HEK293 (cell line): Measurements from ENCODE around the gene LONRF2.
A peak's percentile ranks its signal among the peaks of the same experiment; 100 is the strongest.

ENCODE experiments used
- BCL11A ChIP-seq: fragments of 450-650 bp; formaldehyde crosslinking; IDR thresholded peaks from 2 replicates; pipeline ENCODE4 v1.5.1; 2016; ENCODE audit warnings: low read depth, missing biosample characterization, missing genetic modification characterization
- KLF7 ChIP-seq: fragments of 450-650 bp; formaldehyde crosslinking; IDR thresholded peaks from 2 replicates; pipeline ENCODE4 v1.5.1; 2016; ENCODE audit warnings: missing biosample characterization, missing genetic modification characterization, borderline replicate concordance
- MYNN ChIP-seq: fragments of 450-650 bp; formaldehyde crosslinking; IDR thresholded peaks from 2 replicates; pipeline ENCODE4 v1.5.1; 2016; ENCODE audit warnings: missing biosample characterization, missing genetic modification characterization, borderline replicate concordance
- PRDM10 ChIP-seq: fragments of 450-650 bp; formaldehyde crosslinking; IDR thresholded peaks from 2 replicates; pipeline ENCODE4 v1.5.1; 2016; ENCODE audit warnings: missing biosample characterization, missing genetic modification characterization
- RBAK ChIP-seq: fragments of 450-650 bp; formaldehyde crosslinking; IDR thresholded peaks from 2 replicates; pipeline ENCODE4 v1.5.1; 2016; ENCODE audit warnings: missing biosample characterization, missing genetic modification characterization
- SP7 ChIP-seq: fragments of 450-650 bp; formaldehyde crosslinking; IDR thresholded peaks from 2 replicates; pipeline ENCODE4 v1.5.1; 2016; ENCODE audit warnings: missing biosample characterization, missing genetic modification characterization
- YY2 ChIP-seq: fragments of 450-650 bp; formaldehyde crosslinking; IDR thresholded peaks from 2 replicates; pipeline ENCODE4 v1.5.1; 2016; ENCODE audit warnings: missing biosample characterization, missing genetic modification characterization
- ZBTB10 ChIP-seq: fragments of 450-650 bp; formaldehyde crosslinking; IDR thresholded peaks from 2 replicates; pipeline ENCODE4 v1.5.1; 2016; ENCODE audit warnings: missing biosample characterization, missing genetic modification characterization
- ZBTB26 ChIP-seq: fragments of 450-650 bp; formaldehyde crosslinking; optimal IDR thresholded peaks from 2 replicates; pipeline ENCODE3; 2016; ENCODE audit warnings: missing biosample characterization, mild to moderate bottlenecking, missing genetic modification characterization
- ZBTB7A ChIP-seq: fragments of 450-650 bp; formaldehyde crosslinking; IDR thresholded peaks from 2 replicates; pipeline ENCODE4 v1.5.1; 2016; ENCODE audit warnings: low read depth, missing biosample characterization, missing genetic modification characterization
- ZEB2 ChIP-seq: fragments of 450-650 bp; formaldehyde crosslinking; IDR thresholded peaks from 2 replicates; pipeline ENCODE4 v1.5.1; 2016; ENCODE audit warnings: missing biosample characterization, missing genetic modification characterization
- ZFP37 ChIP-seq: fragments of 450-650 bp; formaldehyde crosslinking; IDR thresholded peaks from 2 replicates; pipeline ENCODE4 v1.5.1; 2016; ENCODE audit warnings: missing biosample characterization, missing genetic modification characterization
- ZNF23 ChIP-seq: fragments of 450-650 bp; formaldehyde crosslinking; IDR thresholded peaks from 2 replicates; pipeline ENCODE4 v1.5.1; 2016; ENCODE audit warnings: missing biosample characterization, missing genetic modification characterization, borderline replicate concordance
- ZNF239 ChIP-seq: fragments of 450-650 bp; formaldehyde crosslinking; IDR thresholded peaks from 2 replicates; pipeline ENCODE4 v1.5.1; 2016; ENCODE audit warnings: missing biosample characterization, missing genetic modification characterization
- ZNF248 ChIP-seq: fragments of 450-650 bp; formaldehyde crosslinking; IDR thresholded peaks from 2 replicates; pipeline ENCODE4 v1.5.1; 2017; ENCODE audit warnings: missing biosample characterization, missing genetic modification characterization
- ZNF26 ChIP-seq: fragments of 450-650 bp; formaldehyde crosslinking; IDR thresholded peaks from 2 replicates; pipeline ENCODE4 v1.5.1; 2016; ENCODE audit warnings: missing biosample characterization, missing genetic modification characterization
- ZNF354C ChIP-seq: fragments of 450-650 bp; formaldehyde crosslinking; IDR thresholded peaks from 2 replicates; pipeline ENCODE4 v1.5.1; 2016; ENCODE audit warnings: missing biosample characterization, missing genetic modification characterization, low read depth, borderline replicate concordance
- ZNF394 ChIP-seq: fragments of 450-650 bp; formaldehyde crosslinking; IDR thresholded peaks from 2 replicates; pipeline ENCODE4 v1.5.1; 2016; ENCODE audit warnings: missing biosample characterization, missing genetic modification characterization, mild to moderate bottlenecking, moderate library complexity, borderline replicate concordance
- ZNF426 ChIP-seq: fragments of 450-650 bp; formaldehyde crosslinking; IDR thresholded peaks from 2 replicates; pipeline ENCODE4 v1.5.1; 2017; ENCODE audit warnings: missing biosample characterization, missing genetic modification characterization, mild to moderate bottlenecking, inconsistent platforms, moderate library complexity
- ZNF433 ChIP-seq: fragments of 450-650 bp; formaldehyde crosslinking; IDR thresholded peaks from 2 replicates; pipeline ENCODE4 v1.5.1; 2016; ENCODE audit warnings: missing biosample characterization, missing genetic modification characterization, low read depth
- ZNF501 ChIP-seq: fragments of 450-650 bp; formaldehyde crosslinking; IDR thresholded peaks from 2 replicates; pipeline ENCODE4 v1.5.1; 2016; ENCODE audit warnings: missing biosample characterization, missing genetic modification characterization
- ZNF513 ChIP-seq: fragments of 450-650 bp; IDR thresholded peaks from 2 replicates; pipeline ENCODE4 v1.5.1; 2018; ENCODE audit warnings: missing biosample characterization, missing genetic modification characterization
- ZNF610 ChIP-seq: fragments of 450-650 bp; formaldehyde crosslinking; IDR thresholded peaks from 2 replicates; pipeline ENCODE4 v1.5.1; 2016; ENCODE audit warnings: missing biosample characterization, missing genetic modification characterization, borderline replicate concordance
- ZNF624 ChIP-seq: fragments of 450-650 bp; formaldehyde crosslinking; IDR thresholded peaks from 2 replicates; pipeline ENCODE4 v1.5.1; 2017; ENCODE audit warnings: missing biosample characterization, missing genetic modification characterization
- ZNF785 ChIP-seq: fragments of 450-650 bp; formaldehyde crosslinking; IDR thresholded peaks from 2 replicates; pipeline ENCODE4 v1.5.1; 2016; ENCODE audit warnings: missing biosample characterization, missing genetic modification characterization
- TF ChIP-seq, protein P1 (sequence below): fragments of 450-650 bp; formaldehyde crosslinking; IDR thresholded peaks from 2 replicates; pipeline ENCODE4 v1.5.1; 2016; ENCODE audit warnings: missing biosample characterization, missing genetic modification characterization

The LONRF2 gene

GRCh38 chr2:100291152-100291970 lies 30.9 kb downstream of the LONRF2 start (continued):
- TF ChIP-seq ZNF624 (tag by site-specific recombination) (no peak), ZBTB10 (no peak), ZNF248 (no peak), ZNF513 (tag by site-specific recombination) (no peak), ZNF23 (tag by site-specific recombination) (no peak), KLF7 (no peak), ZNF785 (tag by site-specific recombination) (no peak), ZNF426 (tag by site-specific recombination) (no peak), ZBTB26 (peak; percentile 3), ZNF501 (no peak), YY2 (tag by site-specific recombination) (no peak), ZNF26 (tag by site-specific recombination) (no peak), PRDM10 (0 out of 2 replicates have a peak, but pooled peaks have one; percentile 48), ZNF354C (tag by site-specific recombination) (no peak), ZEB2 (no peak), ZNF610 (tag by site-specific recombination) (no peak), ZFP37 (tag by site-specific recombination) (no peak), BCL11A (no peak), RBAK (tag by site-specific recombination) (no peak), ZNF239 (no peak), SP7 (peak; percentile 73), ZBTB7A (no peak), ZNF394 (tag by site-specific recombination) (peak; percentile 73; the same call in 1 of the 2 replicates), ZNF433 (no peak), MYNN (tag by site-specific recombination) (peak; percentile 88)
- TF ChIP-seq, protein P1, sequence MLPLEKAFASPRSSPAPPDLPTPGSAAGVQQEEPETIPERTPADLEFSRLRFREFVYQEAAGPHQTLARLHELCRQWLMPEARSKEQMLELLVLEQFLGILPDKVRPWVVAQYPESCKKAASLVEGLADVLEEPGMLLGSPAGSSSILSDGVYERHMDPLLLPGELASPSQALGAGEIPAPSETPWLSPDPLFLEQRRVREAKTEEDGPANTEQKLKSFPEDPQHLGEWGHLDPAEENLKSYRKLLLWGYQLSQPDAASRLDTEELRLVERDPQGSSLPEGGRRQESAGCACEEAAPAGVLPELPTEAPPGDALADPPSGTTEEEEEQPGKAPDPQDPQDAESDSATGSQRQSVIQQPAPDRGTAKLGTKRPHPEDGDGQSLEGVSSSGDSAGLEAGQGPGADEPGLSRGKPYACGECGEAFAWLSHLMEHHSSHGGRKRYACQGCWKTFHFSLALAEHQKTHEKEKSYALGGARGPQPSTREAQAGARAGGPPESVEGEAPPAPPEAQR (tag by site-specific recombination): no peak
